Fibroblast of lung (primary cell): ENCODE data around the gene CHI3L1.

Experiments
- EZH2 ChIP-seq: IDR thresholded peaks from 2 replicates; pipeline ENCODE4 v1.5.1; 2012; ENCODE audit warnings: low read length, control low read depth, mild to moderate bottlenecking; ENCODE audit errors: missing control alignments
- TF ChIP-seq, protein P1 (sequence below), 2 donors: IDR thresholded peaks in 1 of 2; conservative IDR thresholded peaks in 1 of 2; 1 replicate in 1 of 2; 2 replicates in 1 of 2; pipeline ENCODE4 v1.5.1; 2011 to 2012; ENCODE audit warnings: low read length in 2 of 2, control low read depth in 1 of 2, inconsistent platforms in 1 of 2, low read depth in 1 of 2, mild to moderate bottlenecking in 1 of 2

GRCh38 chr1:203178083-203178482 lies 8.4 kb downstream of the CHI3L1 start:
- TF ChIP-seq, protein P1, sequence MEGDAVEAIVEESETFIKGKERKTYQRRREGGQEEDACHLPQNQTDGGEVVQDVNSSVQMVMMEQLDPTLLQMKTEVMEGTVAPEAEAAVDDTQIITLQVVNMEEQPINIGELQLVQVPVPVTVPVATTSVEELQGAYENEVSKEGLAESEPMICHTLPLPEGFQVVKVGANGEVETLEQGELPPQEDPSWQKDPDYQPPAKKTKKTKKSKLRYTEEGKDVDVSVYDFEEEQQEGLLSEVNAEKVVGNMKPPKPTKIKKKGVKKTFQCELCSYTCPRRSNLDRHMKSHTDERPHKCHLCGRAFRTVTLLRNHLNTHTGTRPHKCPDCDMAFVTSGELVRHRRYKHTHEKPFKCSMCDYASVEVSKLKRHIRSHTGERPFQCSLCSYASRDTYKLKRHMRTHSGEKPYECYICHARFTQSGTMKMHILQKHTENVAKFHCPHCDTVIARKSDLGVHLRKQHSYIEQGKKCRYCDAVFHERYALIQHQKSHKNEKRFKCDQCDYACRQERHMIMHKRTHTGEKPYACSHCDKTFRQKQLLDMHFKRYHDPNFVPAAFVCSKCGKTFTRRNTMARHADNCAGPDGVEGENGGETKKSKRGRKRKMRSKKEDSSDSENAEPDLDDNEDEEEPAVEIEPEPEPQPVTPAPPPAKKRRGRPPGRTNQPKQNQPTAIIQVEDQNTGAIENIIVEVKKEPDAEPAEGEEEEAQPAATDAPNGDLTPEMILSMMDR (conservative IDR thresholded peaks at IDR 0.05 in 1 of 2, IDR thresholded peaks at IDR 0.05 in 1 of 2; ENCODE audit: low read depth in 1 of 2, low read length in 2 of 2) = no peak
- no peak for TF ChIP-seq EZH2
